ENCODE measurements around the gene EIPR1.

The EIPR1 gene

DNA sequence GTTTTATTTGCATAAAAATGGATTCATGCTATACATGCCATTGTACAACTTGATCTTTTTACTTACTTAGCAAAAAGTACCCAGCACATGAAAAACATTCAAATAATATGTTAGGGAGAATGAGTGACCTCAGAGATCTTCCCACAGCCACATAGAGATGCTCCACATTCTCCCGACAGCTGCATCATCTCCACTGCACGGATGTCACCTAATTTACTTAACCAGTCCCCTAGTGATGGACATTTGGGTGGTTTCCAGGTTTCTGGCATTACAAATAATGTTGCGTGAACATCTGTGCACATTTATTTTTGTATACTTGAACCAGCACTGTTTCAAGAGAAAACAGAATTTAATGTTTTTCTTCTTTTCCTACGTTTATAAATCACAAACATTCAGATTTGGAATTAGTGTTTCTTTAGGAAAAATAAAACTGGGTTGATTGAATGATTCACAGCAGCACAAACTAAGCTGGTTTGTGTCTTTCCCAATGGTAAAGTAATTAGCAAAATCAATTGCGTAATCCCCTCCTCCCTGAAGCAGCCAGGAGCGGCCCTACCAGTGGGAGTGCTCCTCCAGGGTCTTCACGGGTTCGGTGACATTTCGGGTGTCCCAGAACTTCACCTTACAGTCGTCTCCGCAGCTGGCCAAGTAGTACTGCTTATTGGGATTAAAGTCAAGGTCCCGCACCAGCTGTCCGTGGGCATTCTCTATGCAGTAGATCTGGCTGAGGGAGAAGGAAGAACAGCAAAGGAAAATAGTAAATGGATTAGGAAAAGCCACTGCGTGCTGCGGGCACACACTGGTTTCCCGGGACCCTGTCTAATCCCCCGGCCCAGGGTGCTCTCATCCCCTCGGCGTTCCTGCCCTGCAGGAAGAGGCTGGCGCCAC lies 183.9 kb downstream of the EIPR1 start:
- Histone ChIP-seq H3K36me3 (ENCODE audit: control insufficient read depth, insufficient read depth, low read length) (peaks cover 5% of the 10 kb centered on the region; the same call in 1 of the 2 replicates), H3K27me3 (ENCODE audit: control insufficient read depth, insufficient read depth, low read length) (no peaks in the 10 kb centered on the region), H3K4me1 (ENCODE audit: control insufficient read depth, insufficient read depth, low read length) (peaks cover 4% of the 10 kb centered on the region; the same call in 1 of the 2 replicates), H3K27ac (ENCODE audit: low read length) (no peak overlapping the region), H3K9me3 (ENCODE audit: control insufficient read depth, insufficient read depth, low read length) (no peaks in the 10 kb centered on the region), H3K4me3 (ENCODE audit: low read length) (no peak overlapping the region)
- WGBS (ENCODE audit: insufficient coverage, insufficient read length): no CpG with 5 or more reads among the region's 20 CpGs
- DNase-seq (ENCODE audit: low read depth, low spot score): no peak

DNA sequence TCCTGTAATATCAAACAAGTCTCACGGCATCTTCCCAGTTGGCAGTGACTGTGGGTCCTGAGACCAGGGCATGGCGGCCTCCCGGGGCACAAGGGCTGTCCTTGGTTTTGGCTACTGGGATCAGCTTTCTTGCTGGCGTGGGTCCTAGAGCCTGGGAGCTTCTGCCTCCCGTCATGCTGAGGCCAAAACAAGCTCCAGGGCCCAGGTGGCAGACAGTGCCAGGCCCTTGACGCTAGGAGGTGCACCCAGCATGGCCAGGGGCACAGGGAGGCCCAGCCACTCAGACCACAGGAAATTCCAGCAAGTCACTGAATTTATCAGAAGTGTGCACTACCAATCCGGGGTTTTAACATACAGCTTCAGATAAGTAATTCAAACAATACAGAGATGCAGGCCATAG lies 184.7 kb downstream of the EIPR1 start:
- peaks cover 3% of the 10 kb centered on the region; the same call in 1 of the 2 replicates for H3K4me1 ChIP-seq (ENCODE audit: control insufficient read depth, insufficient read depth, low read length)
- no CpG with 5 or more reads among the region's 7 CpGs for WGBS (ENCODE audit: insufficient coverage, insufficient read length)
- H3K27ac ChIP-seq (ENCODE audit: low read length): no peak overlapping the region
- no peaks in the 10 kb centered on the region for H3K27me3 ChIP-seq (ENCODE audit: control insufficient read depth, insufficient read depth, low read length)
- H3K9me3 ChIP-seq (ENCODE audit: control insufficient read depth, insufficient read depth, low read length): no peaks in the 10 kb centered on the region
- peaks cover 7% of the 10 kb centered on the region; the same call in 1 of the 2 replicates for H3K36me3 ChIP-seq (ENCODE audit: control insufficient read depth, insufficient read depth, low read length)
- no peak for DNase-seq (ENCODE audit: low read depth, low spot score)
- H3K4me3 ChIP-seq (ENCODE audit: low read length): no peak overlapping the region

GRCh38 chr2:3192281-3192818 lies 185.3 kb downstream of the EIPR1 start:
- no CpG with 5 or more reads among the region's 17 CpGs for WGBS (ENCODE audit: insufficient coverage, insufficient read length)
- Histone ChIP-seq H3K4me1 (ENCODE audit: control insufficient read depth, insufficient read depth, low read length) (peaks cover 2% of the 10 kb centered on the region; the same call in 1 of the 2 replicates), H3K9me3 (ENCODE audit: control insufficient read depth, insufficient read depth, low read length) (no peaks in the 10 kb centered on the region), H3K36me3 (ENCODE audit: control insufficient read depth, insufficient read depth, low read length) (peaks cover 7% of the 10 kb centered on the region; the same call in 1 of the 2 replicates), H3K27me3 (ENCODE audit: control insufficient read depth, insufficient read depth, low read length) (no peaks in the 10 kb centered on the region), H3K4me3 (ENCODE audit: low read length) (no peak overlapping the region), H3K27ac (ENCODE audit: low read length) (no peak overlapping the region)
- DNase-seq (ENCODE audit: low read depth, low spot score): no peak

- no CpG with 5 or more reads among the region's 8 CpGs for WGBS (ENCODE audit: insufficient coverage, insufficient read length)
- H3K4me3 ChIP-seq (ENCODE audit: low read length): no peak overlapping the region
Observed at GRCh38 chr2:3189961-3190360, 187.7 kb downstream of the EIPR1 start.

DNA sequence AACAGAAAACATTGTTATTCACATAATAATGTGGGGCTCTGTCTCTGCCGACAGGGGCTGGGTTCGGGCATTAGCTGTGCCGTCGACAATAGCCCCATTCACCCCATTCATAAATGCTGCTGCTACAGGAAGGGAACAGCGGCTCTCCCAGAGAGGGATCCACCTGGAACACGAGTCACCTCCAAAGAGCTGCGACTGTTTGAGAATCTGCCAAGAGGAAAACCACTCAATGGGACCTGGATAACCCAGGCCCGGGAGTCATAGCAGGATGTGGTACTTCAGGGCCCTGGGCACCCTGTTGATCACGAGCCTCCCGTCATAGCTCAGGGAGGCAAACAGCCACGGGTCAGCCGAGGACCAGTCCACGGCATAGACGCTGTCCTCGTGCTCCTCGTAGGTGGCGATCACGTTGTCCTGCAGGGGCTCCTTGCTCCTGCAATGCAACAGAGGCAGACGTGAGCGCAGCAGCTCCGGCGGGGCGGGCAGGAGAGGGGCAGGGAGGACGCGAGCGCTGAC lies 188.5 kb downstream of the EIPR1 start:
- H3K36me3 ChIP-seq (ENCODE audit: control insufficient read depth, insufficient read depth, low read length): peaks cover 7% of the 10 kb centered on the region; the same call in 1 of the 2 replicates
- WGBS (ENCODE audit: insufficient coverage, insufficient read length): no CpG with 5 or more reads among the region's 26 CpGs
- DNase-seq (ENCODE audit: low read depth, low spot score): no peak

More at GRCh38 chr2:3189961-3190360, 187.7 kb downstream of the EIPR1 start:
- Histone ChIP-seq H3K36me3 (ENCODE audit: control insufficient read depth, insufficient read depth, low read length) (peaks cover 7% of the 10 kb centered on the region; the same call in 1 of the 2 replicates), H3K4me1 (ENCODE audit: control insufficient read depth, insufficient read depth, low read length) (no peaks in the 10 kb centered on the region), H3K27ac (ENCODE audit: low read length) (no peak overlapping the region), H3K27me3 (ENCODE audit: control insufficient read depth, insufficient read depth, low read length) (no peaks in the 10 kb centered on the region), H3K9me3 (ENCODE audit: control insufficient read depth, insufficient read depth, low read length) (no peaks in the 10 kb centered on the region)
- no peak for DNase-seq (ENCODE audit: low read depth, low spot score)

DNA sequence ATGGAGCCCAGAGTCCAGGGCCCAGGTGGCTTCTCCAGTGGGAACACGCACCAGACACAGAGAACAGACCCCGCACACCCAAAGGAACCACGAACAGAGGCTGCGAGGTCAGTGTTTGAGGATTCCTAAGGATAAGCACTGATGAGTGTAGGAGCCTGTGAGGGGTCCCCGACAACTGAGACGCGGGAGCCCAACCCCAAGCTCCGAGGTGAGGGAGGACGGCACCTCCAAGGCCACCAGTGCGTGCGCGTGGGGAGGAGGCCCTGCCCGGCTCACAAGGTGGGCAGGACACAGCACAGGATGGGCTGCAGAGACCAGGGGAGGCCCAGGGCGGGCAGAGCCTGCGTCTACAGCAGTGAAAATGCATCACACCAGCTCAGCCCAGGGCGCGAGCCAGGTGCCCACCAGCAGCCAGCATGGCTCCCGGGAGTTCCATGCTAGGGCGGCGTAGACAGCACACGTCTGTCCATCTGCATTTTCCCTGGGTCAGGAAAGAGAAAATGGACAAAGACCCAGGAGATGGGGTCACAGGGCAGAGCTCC lies 189.1 kb downstream of the EIPR1 start:
- Histone ChIP-seq H3K4me3 (ENCODE audit: low read length) (no peak overlapping the region), H3K27me3 (ENCODE audit: control insufficient read depth, insufficient read depth, low read length) (no peaks in the 10 kb centered on the region), H3K36me3 (ENCODE audit: control insufficient read depth, insufficient read depth, low read length) (peaks cover 7% of the 10 kb centered on the region; the same call in 1 of the 2 replicates), H3K4me1 (ENCODE audit: control insufficient read depth, insufficient read depth, low read length) (no peaks in the 10 kb centered on the region), H3K9me3 (ENCODE audit: control insufficient read depth, insufficient read depth, low read length) (no peaks in the 10 kb centered on the region), H3K27ac (ENCODE audit: low read length) (no peak overlapping the region)
- DNase-seq (ENCODE audit: low read depth, low spot score): no peak
- WGBS (ENCODE audit: insufficient coverage, insufficient read length): no CpG with 5 or more reads among the region's 21 CpGs

More for the DNA sequence above, 188.5 kb downstream of the EIPR1 start:
- Histone ChIP-seq H3K4me1 (ENCODE audit: control insufficient read depth, insufficient read depth, low read length) (no peaks in the 10 kb centered on the region), H3K27ac (ENCODE audit: low read length) (no peak overlapping the region), H3K4me3 (ENCODE audit: low read length) (no peak overlapping the region), H3K27me3 (ENCODE audit: control insufficient read depth, insufficient read depth, low read length) (no peaks in the 10 kb centered on the region), H3K9me3 (ENCODE audit: control insufficient read depth, insufficient read depth, low read length) (no peaks in the 10 kb centered on the region)

GRCh38 chr2:3187467-3187866 lies 190.2 kb downstream of the EIPR1 start:
- H3K4me1 ChIP-seq (ENCODE audit: control insufficient read depth, insufficient read depth, low read length): no peaks in the 10 kb centered on the region
- H3K36me3 ChIP-seq (ENCODE audit: control insufficient read depth, insufficient read depth, low read length): peaks cover 7% of the 10 kb centered on the region; the same call in 1 of the 2 replicates
- no peak overlapping the region for H3K4me3 ChIP-seq (ENCODE audit: low read length)
- no peaks in the 10 kb centered on the region for H3K27me3 ChIP-seq (ENCODE audit: control insufficient read depth, insufficient read depth, low read length)
- no peaks in the 10 kb centered on the region for H3K9me3 ChIP-seq (ENCODE audit: control insufficient read depth, insufficient read depth, low read length)
- H3K27ac ChIP-seq (ENCODE audit: low read length): no peak overlapping the region
- no CpG with 5 or more reads among the region's 12 CpGs for WGBS (ENCODE audit: insufficient coverage, insufficient read length)
- no peak for DNase-seq (ENCODE audit: low read depth, low spot score)

- WGBS (ENCODE audit: insufficient coverage, insufficient read length): no CpG with 5 or more reads among the region's 8 CpGs
- H3K4me1 ChIP-seq (ENCODE audit: control insufficient read depth, insufficient read depth, low read length): no peaks in the 10 kb centered on the region
Observed at GRCh38 chr2:3186766-3187165, 190.9 kb downstream of the EIPR1 start.

GRCh38 chr2:3185910-3186309 lies 191.7 kb downstream of the EIPR1 start:
- Histone ChIP-seq H3K4me3 (ENCODE audit: low read length) (no peak overlapping the region), H3K27ac (ENCODE audit: low read length) (no peak overlapping the region), H3K9me3 (ENCODE audit: control insufficient read depth, insufficient read depth, low read length) (no peaks in the 10 kb centered on the region), H3K4me1 (ENCODE audit: control insufficient read depth, insufficient read depth, low read length) (no peaks in the 10 kb centered on the region), H3K27me3 (ENCODE audit: control insufficient read depth, insufficient read depth, low read length) (no peaks in the 10 kb centered on the region), H3K36me3 (ENCODE audit: control insufficient read depth, insufficient read depth, low read length) (peaks cover 2% of the 10 kb centered on the region; the same call in 1 of the 2 replicates)
- no peak for DNase-seq (ENCODE audit: low read depth, low spot score)
- WGBS (ENCODE audit: insufficient coverage, insufficient read length): no CpG with 5 or more reads among the region's 10 CpGs

More at GRCh38 chr2:3186766-3187165, 190.9 kb downstream of the EIPR1 start:
- no peak overlapping the region for H3K27ac ChIP-seq (ENCODE audit: low read length)
- DNase-seq (ENCODE audit: low read depth, low spot score): no peak
- peaks cover 2% of the 10 kb centered on the region; the same call in 1 of the 2 replicates for H3K36me3 ChIP-seq (ENCODE audit: control insufficient read depth, insufficient read depth, low read length)
- no peaks in the 10 kb centered on the region for H3K9me3 ChIP-seq (ENCODE audit: control insufficient read depth, insufficient read depth, low read length)
- H3K27me3 ChIP-seq (ENCODE audit: control insufficient read depth, insufficient read depth, low read length): no peaks in the 10 kb centered on the region
- H3K4me3 ChIP-seq (ENCODE audit: low read length): no peak overlapping the region

DNA sequence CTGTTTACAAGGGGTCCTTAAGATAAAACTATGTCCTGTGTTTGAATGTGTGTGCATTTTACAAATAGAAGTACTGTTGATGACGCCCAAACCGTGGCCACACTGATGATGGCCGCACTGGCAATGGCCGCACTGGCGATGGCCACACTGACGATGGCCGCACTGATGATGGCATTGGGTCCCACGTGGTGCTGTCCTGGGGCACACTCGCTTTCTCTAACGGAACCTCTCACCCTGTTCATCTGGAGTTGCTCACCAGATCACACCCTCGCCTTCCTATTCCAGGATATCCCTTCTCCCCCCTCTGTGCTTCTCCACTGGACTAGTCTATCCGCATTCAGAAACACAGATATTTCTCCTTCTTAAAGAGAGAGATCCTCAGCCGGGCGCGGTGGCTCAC lies 192.4 kb downstream of the EIPR1 start:
- no peak for DNase-seq (ENCODE audit: low read depth, low spot score)
- no CpG with 5 or more reads among the region's 15 CpGs for WGBS (ENCODE audit: insufficient coverage, insufficient read length)
- H3K36me3 ChIP-seq (ENCODE audit: control insufficient read depth, insufficient read depth, low read length): peaks cover 2% of the 10 kb centered on the region; the same call in 1 of the 2 replicates

More for the DNA sequence above, 192.4 kb downstream of the EIPR1 start:
- Histone ChIP-seq H3K27ac (ENCODE audit: low read length) (no peak overlapping the region), H3K4me1 (ENCODE audit: control insufficient read depth, insufficient read depth, low read length) (no peaks in the 10 kb centered on the region), H3K27me3 (ENCODE audit: control insufficient read depth, insufficient read depth, low read length) (no peaks in the 10 kb centered on the region), H3K9me3 (ENCODE audit: control insufficient read depth, insufficient read depth, low read length) (no peaks in the 10 kb centered on the region), H3K4me3 (ENCODE audit: low read length) (no peak overlapping the region)
